ENCODE data around the gene SIX5. TPM values are rescaled to one million over a fixed set of nuclear protein-coding genes. Genes with fewer than 3 reads are reported as not detected.

Gene SIX5
- total RNA-seq, 4 donors from 2014 or later = 4.2 to 20.3 (median 6.9) TPM

DNA sequence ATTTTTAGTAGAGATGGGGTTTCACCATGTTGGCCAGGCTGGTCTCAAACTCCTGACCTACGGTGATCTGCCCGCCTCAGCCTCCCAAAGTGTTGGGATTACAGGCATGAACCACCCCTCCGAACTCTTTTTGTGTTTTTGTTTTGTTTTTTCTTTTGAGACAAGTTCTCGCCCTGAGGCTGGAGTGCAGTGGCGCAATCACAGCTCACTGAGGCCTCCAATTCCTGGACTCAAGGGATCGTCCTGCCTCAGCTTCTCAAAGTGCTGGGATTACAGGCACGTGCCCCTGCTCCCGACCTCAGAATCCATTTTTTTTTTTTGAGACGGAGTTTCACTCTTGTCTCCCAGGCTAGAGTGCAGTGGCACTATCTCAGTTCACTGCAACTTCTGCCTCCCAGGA is 11.4 kb downstream of the SIX5 start:
- TF ChIP-seq, protein P1, sequence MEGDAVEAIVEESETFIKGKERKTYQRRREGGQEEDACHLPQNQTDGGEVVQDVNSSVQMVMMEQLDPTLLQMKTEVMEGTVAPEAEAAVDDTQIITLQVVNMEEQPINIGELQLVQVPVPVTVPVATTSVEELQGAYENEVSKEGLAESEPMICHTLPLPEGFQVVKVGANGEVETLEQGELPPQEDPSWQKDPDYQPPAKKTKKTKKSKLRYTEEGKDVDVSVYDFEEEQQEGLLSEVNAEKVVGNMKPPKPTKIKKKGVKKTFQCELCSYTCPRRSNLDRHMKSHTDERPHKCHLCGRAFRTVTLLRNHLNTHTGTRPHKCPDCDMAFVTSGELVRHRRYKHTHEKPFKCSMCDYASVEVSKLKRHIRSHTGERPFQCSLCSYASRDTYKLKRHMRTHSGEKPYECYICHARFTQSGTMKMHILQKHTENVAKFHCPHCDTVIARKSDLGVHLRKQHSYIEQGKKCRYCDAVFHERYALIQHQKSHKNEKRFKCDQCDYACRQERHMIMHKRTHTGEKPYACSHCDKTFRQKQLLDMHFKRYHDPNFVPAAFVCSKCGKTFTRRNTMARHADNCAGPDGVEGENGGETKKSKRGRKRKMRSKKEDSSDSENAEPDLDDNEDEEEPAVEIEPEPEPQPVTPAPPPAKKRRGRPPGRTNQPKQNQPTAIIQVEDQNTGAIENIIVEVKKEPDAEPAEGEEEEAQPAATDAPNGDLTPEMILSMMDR (IDR thresholded peaks at IDR 0.05; ENCODE audit: low read depth) = no peak

DNA sequence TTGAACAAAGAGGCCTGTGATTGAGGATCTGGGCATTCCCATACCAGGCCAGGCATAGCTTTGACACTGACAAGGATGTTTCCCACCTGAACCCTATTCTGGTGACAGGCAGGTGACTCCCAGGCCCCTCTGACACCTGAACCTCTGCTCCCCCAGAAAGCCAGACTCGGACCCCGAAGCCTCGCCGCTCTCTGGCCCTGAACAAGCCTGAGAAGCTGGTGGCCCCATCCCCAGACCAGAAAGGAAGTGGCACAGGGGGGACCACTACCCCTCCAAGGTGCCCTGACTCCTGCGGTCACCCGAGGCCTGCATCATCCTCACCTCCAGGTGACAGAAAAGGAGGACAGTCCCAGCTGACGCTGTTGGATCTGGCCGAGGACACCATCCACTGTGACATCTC is 14.7 kb downstream of the SIX5 start:
- TF ChIP-seq, protein P1 (IDR thresholded peaks at IDR 0.05; ENCODE audit: low read depth) = no peak

DNA sequence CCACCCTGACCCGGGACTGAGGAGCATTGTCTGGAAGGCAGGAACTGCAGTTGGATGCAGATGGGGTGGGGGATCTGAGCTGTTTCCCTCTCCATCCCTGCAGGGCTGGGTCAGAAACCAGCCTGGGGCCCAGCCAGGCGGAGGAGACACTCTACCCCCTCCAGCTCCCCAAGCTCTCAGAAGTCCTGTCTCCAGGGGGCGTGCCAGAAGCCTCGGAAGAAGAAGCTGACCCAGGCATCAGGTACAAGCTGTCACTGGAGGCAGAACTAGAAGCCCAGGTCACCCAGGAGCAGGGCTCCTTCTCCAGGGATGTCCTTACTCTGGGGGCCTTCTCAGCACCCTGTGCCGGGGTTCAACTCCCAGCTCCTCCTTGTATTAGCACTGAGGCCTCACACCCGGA is 15.5 kb downstream of the SIX5 start:
- TF ChIP-seq, protein P1 (IDR thresholded peaks at IDR 0.05; ENCODE audit: low read depth) = no peak

DNA sequence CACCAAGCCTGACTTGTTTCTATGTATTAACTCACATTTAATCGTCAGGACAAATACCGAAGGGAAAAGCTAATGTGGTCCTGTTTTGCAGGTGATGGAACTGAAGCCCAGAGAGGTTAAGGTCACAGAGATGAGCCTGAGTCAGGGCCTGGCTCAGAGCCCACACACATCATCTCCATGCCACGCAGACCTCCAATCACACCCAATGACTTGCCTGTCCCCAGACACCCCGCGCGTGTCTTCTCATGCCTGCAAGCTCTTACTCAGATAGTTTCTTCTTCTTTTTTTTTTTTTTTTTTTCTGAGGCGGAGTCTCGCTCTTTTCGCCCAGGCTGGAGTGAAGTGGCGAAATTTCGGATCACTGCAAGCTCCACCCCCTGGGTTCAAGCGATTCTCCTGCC is 16.4 kb downstream of the SIX5 start:
- TF ChIP-seq, protein P1 (IDR thresholded peaks at IDR 0.05; ENCODE audit: low read depth) = no peak

DNA sequence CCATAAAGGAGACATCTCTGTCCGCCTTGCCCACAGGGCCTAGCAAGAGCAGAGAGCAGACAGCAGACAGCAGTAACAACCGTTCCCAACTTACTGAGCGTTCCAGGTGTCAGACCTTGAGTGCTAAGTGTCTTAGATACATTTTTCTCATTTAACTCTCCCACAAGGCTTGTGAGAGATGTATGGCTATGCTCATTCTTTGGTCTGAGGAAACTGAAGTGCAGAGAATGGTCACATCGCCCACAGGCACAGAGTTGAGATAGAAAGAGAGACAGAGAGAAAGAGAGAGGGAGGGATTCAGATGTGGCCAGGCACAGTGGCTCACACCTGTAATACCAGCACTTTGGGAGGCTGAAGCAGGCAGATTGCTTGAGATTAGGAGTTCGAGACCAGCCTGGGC is 21.5 kb downstream of the SIX5 start:
- TF ChIP-seq, protein P1 (IDR thresholded peaks at IDR 0.05; ENCODE audit: low read depth) = no peak

DNA sequence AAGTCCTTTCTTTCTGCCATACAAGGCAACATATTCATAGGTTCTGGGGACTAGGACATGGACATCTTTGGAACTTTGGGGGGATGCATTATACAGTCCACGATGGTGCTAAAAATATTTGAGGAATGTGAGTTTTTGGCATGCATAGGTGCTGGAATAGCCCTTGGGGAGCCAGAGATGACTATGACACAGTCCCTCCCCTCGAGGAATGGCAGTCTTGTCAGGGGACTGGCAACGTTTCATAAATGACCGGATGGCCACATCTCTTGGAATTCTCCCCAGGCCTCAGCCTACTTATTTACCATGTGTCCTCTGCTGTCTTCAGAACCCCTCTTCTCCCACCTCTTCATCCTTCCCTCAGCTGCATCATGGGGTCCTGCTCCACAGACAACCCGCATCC is 22.2 kb downstream of the SIX5 start:
- TF ChIP-seq, protein P1 (IDR thresholded peaks at IDR 0.05; ENCODE audit: low read depth) = no peak

DNA sequence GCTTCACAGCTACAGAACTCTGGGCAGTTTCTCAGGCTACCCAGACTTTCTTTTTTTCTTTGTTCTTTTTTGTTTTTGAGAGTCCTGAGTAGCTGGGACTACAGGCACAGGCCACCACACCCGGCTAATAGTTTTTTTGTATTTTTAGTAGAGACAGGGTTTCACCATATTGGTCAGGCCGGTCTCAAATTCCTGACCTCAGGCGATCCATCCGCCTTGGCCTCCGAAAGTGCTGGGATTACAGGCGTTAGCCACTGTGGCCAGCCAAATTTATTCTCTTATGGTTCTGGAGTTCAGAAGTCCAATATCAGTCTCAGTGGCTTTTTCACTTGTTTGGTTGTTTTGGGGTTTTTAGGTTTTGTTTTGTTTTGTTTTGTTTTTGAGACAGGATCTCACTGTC is 23.4 kb downstream of the SIX5 start:
- TF ChIP-seq, protein P1 (IDR thresholded peaks at IDR 0.05; ENCODE audit: low read depth) = no peak
